Kidney epithelial cell (primary cell): Measurements from ENCODE around the gene ARCN1. TPM values are rescaled to one million over a fixed set of nuclear protein-coding genes. Genes with fewer than 3 reads are reported as not detected.
A peak's percentile ranks its signal among the peaks of the same experiment; 100 is the strongest.
"Not testable (repeated sequence)": the region's sequence is repeated elsewhere in the genome, so short reads cannot be mapped to it uniquely, and the experiment has no call there.

Source experiments
- DNase-seq: peaks from one replicate; pipeline ENCODE4 v3.0.0-alpha.2; 2010; ENCODE audit warnings: low read depth
- H3K27me3 ChIP-seq: 2 replicates; pipeline ENCODE4 v1.6.0; 2011; ENCODE audit warnings: low read length; ENCODE audit not compliant: control insufficient read depth, insufficient read depth
- H3K36me3 ChIP-seq: 2 replicates; pipeline ENCODE4 v1.5.1; 2011; ENCODE audit warnings: low read length; ENCODE audit not compliant: control insufficient read depth, insufficient read depth
- H3K4me3 ChIP-seq: 2 replicates; pipeline ENCODE4 v1.5.1; 2011; ENCODE audit warnings: low read depth, mild to moderate bottlenecking, control low read depth, low read length
- total RNA-seq: library from RNA; depleted of rRNA; stranded (reverse); fragments of >200 nt; gene quantifications from 2 replicates; pipeline ENCODE4 v1.2.3, GENCODE V29; 2015
- TF ChIP-seq, protein P1 (sequence below): IDR thresholded peaks from 2 replicates; pipeline ENCODE4 v1.5.1; 2011; ENCODE audit warnings: mild to moderate bottlenecking, moderate library complexity, low read length, control low read depth, inconsistent platforms; ENCODE audit not compliant: insufficient read depth, poor library complexity, severe bottlenecking

The ARCN1 gene
- total RNA-seq, 1 donor from 2014 or later: 122 TPM

DNA sequence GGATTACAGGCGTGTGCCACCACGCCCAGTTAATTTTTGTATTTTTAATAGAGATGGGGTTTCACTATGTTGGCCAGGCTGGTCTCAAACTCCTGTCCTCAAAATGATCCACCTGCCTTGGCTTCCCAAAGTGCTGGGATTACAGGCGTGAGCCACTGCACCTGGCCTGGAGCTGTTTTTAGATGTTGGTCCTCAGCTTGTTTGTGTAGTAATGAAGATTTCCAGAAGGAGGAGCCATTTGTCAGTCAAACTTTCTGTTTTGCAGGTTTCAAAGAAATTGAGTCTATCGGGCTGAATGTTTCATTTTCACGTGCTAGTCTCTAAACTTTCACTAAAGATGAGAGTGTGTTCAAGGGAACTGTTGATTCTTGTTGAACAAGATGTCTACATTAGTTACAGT, 22.8 kb downstream of the ARCN1 start:
- TF ChIP-seq, protein P1, sequence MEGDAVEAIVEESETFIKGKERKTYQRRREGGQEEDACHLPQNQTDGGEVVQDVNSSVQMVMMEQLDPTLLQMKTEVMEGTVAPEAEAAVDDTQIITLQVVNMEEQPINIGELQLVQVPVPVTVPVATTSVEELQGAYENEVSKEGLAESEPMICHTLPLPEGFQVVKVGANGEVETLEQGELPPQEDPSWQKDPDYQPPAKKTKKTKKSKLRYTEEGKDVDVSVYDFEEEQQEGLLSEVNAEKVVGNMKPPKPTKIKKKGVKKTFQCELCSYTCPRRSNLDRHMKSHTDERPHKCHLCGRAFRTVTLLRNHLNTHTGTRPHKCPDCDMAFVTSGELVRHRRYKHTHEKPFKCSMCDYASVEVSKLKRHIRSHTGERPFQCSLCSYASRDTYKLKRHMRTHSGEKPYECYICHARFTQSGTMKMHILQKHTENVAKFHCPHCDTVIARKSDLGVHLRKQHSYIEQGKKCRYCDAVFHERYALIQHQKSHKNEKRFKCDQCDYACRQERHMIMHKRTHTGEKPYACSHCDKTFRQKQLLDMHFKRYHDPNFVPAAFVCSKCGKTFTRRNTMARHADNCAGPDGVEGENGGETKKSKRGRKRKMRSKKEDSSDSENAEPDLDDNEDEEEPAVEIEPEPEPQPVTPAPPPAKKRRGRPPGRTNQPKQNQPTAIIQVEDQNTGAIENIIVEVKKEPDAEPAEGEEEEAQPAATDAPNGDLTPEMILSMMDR: peak; percentile 43
- not testable (repeated sequence) for H3K27me3 ChIP-seq, H3K4me3 ChIP-seq, H3K36me3 ChIP-seq, DNase-seq

DNA sequence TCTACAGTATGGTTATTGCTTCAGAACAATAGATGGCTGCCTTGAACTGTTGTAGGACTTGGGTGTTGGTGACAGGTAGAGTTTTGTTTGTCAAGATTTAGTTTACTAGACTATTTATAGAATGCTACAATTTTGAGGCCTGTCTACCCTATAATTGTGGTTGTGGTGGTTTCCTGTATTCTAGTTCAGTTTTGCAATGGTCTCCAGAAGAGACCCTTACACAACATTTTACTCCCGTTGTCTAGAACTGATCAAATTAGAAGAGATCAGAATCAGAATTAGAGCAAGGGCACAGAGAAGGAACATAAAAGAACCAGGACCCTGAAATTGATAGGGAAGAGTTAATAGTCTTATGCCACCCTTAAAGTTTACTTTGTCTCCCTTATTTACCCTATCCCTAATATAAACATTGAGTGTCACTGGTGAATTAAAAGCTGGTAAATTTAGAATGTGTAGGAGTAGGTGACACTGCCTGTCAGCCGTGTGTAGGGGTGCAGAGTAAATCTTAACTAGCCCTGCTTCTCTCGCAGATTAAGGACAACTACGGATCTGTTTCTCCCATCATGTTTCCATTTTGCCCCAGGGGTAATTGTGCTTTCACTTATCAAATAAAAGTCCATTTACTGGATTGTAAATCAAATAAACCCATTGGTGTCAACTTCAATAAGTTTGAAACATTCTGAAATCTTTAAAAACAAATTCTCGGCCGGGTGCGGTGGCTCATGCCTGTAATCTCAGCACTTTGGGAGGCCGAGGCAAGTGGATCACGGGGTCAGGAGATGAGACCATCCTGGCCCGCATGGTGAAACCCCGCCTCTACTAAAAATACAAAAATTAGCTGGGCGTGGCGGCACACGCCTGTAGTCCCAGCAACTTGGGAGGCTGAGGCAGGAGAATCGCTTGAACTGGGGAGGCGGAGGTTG, 24.3 kb downstream of the ARCN1 start:
- TF ChIP-seq, protein P1: no peak

DNA sequence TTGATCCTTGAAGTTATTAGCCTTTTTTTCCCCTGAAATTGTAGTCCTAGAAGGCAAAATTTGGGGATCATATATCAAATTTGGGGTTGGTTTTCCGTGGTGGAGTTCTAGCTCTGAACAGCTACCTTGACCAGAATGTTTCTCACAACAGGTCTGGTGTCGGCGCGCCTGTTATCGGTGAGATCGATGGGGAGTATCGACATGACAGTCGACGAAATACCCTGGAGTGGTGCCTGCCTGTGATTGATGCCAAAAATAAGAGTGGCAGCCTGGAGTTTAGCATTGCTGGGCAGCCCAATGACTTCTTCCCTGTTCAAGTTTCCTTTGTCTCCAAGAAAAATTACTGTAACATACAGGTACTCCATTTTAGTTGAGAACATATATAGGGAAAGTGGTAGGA, 25.3 kb downstream of the ARCN1 start:
- no peaks in the 10 kb centered on the region for H3K27me3 ChIP-seq
- H3K4me3 ChIP-seq: no peak overlapping the region
- peaks cover 4% of the 10 kb centered on the region for H3K36me3 ChIP-seq

More for the DNA sequence above, 24.3 kb downstream of the ARCN1 start:
- no peak overlapping the region for H3K4me3 ChIP-seq
- H3K27me3 ChIP-seq: no peaks in the 10 kb centered on the region
- peaks cover 2% of the 10 kb centered on the region for H3K36me3 ChIP-seq
- DNase-seq: no peak

DNA sequence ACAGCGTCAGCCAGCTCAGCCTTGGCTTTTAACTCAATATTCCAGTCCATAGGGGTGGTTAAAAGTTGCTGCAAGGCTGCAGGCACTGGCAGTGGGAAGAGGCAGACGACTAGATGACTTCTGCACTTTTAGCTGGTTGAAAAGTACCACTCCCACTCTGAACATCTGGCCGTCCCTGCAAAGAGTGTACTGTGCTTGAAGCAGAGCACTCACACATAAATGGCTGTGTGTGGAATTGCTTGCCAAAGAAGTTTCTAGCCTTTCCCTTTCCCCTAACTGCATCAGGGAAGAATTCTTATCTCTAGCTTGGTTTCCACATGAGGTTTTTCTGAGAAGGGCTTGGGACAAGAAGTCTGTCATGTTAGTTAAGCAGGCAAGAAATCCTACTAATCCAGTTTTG, 30.1 kb downstream of the ARCN1 start:
- no peak for DNase-seq
- H3K4me3 ChIP-seq: no peak overlapping the region
- TF ChIP-seq, protein P1: no peak
- H3K27me3 ChIP-seq: no peaks in the 10 kb centered on the region
- peaks cover 4% of the 10 kb centered on the region for H3K36me3 ChIP-seq

More for the DNA sequence above, 25.3 kb downstream of the ARCN1 start:
- TF ChIP-seq, protein P1: no peak
- DNase-seq: no peak

DNA sequence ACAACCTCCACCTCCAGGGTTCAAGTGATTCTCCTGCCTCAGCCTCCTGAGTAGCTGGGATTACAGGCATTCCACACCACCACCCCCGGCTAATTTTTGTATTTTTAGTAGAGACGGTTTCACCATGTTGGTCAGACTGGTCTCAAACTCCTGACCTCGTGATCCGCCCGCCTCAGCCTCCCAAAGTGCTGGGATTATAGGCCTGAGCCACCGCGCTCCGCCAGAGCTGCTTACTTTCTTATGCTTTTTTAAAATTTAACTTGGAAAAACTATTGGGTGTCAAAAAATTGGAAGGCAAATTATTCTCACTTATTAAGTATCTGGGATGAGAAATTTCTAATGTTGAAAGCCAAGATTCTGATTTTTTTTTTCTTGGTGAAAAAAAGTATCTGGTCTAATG, 31.5 kb downstream of the ARCN1 start:
- H3K36me3 ChIP-seq, DNase-seq, H3K4me3 ChIP-seq, H3K27me3 ChIP-seq: not testable (repeated sequence)

DNA sequence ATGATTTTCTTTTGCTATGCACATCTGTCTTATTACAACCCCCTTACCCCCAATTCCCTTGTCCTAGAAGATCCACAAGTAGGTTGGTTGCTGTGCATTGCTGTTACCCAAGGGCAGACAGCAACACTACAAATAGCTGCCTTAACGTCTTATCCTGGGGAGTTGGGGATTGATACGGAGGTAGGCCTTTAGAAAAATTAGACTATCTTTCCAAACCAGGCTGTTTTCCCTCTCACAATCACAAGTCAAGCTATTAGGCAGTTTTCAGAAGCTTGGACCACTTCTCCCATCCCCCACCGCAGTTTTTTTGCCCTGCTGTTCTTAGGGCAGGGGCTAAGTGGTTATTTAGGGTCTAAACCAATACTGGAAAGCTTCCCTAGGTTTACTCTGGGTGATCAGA, 32.4 kb downstream of the ARCN1 start:
- Histone ChIP-seq H3K36me3 (peaks cover 1% of the 10 kb centered on the region), H3K4me3 (no peak overlapping the region), H3K27me3 (no peaks in the 10 kb centered on the region)
- DNase-seq: no peak
- TF ChIP-seq, protein P1: no peak
